Activated CD8-positive, alpha-beta memory T cell treated with anti-CD3 and anti-CD28 coated beads for 48 hours (primary cell): Measurements from ENCODE around the gene CACNA1D.

Experiments
- DNase-seq, 3 experiments: peaks; one replicate each; pipeline ENCODE4 v3.0.0-alpha.2; 2020; ENCODE audit warnings: low read depth in 2 of 3, low spot score in 2 of 3

The CACNA1D gene

GRCh38 chr3:53842436-53843194, 348.2 kb downstream of the CACNA1D start:
- DNase-seq = no peak

- DNase-seq = no peak
Measured at GRCh38 chr3:53843195-53844177, 349.1 kb downstream of the CACNA1D start.

DNA sequence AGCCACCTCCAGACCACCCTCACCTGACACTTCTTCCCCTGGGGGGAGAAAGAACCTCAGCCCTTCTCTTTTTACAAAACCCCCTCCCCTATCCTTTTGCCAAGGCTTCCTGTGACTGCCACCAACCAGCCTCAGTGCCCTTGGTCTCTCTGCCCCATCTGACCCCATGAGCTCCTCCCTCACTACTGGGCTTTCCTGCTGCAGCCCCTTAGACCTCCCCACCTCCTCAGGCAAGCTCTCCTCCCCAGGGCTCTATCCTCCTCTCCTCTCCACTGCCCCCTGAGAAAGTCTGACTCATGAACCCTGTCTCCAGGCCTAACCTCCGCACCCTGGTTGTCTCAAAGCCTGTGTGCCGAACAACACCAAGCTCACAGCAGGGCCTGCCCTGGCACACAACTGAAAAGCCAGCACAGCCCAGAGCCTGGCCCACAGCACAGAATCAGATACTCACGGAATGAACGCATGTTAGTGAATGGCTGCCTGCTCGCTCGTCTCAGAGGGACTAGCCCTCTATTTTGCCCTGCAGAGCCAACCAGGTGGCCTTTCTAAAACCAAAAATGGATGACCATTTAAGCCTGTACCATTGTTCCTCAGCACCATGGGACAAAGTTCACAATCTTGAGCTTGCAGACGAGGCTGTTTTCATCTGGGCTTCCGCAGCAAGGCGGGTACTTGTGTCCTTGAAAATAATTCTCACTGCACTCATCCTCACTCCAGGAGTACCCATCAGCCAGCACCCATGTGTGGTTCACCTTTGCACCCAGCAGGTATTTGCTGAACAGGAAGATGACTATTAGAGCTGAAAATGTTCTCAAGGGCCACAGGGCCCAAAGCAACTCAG, 350.1 kb downstream of the CACNA1D start:
- no peak for DNase-seq

- DNase-seq = no peak
Measured at GRCh38 chr3:53845103-53845880, 350.9 kb downstream of the CACNA1D start.

DNA sequence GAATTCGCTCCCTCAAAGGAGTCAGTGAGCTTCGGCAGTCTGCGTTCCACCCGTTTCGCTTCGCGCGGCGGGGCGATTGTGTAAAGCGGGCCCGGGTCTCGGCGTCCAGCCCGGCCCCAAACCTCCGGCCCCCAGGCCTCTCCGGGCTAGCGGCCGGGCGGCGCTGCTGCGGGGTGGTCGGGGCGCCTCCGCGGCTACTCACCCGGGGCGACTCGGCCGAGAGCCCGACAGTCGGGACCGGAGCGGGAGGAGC, 351.4 kb downstream of the CACNA1D start:
- DNase-seq = no peak

DNA sequence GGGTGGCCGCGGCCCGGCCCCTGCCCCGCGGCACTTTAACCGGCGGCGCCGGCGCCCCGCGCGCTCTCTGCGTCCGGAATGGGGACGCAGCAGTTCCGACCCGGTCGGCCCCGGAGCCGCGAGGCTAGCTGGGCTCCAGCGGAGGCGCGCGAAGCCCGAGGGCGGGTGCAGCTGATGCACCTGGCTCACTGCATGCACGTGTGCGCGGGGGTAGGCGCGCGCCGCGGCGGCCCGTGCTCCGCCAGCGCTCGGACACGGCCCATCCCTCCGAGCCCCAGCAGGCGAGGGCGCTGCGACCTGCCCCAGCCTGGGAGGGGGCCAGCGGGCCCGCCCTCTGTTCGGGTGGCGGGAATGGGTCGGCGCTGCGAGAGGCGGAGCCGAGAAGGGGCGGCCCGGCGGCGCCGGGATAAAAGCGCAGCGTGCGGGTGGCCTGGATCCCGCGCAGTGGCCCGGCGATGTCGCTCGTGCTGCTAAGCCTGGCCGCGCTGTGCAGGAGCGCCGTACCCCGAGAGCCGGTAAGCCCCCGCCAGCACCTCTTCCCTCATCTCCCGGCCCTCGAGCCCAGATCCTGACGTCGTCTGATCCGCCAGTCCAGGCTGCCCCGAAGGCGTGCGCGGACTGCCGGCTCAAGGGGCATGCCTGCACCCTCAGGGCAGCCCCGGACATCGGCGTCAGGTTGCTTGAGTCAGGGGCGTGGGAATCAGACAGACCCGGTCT, 351.9 kb downstream of the CACNA1D start, which contains the start of the genes CHDH and IL17RB:
TSS of gene CHDH (minus strand) at position 286 of the 717 bp plus-strand sequence. CDS start 22,411 bp downstream, outside the sequence.
TSS of gene IL17RB (plus strand) at position 435 of the 717 bp plus-strand sequence. CDS start at position 456, 21 bp downstream.
- no peak for DNase-seq

GRCh38 chr3:53846851-53847155, 352.4 kb downstream of the CACNA1D start:
- DNase-seq = no peak

- no peak for DNase-seq
Measured at GRCh38 chr3:53849916-53850315, 355.5 kb downstream of the CACNA1D start.

DNA sequence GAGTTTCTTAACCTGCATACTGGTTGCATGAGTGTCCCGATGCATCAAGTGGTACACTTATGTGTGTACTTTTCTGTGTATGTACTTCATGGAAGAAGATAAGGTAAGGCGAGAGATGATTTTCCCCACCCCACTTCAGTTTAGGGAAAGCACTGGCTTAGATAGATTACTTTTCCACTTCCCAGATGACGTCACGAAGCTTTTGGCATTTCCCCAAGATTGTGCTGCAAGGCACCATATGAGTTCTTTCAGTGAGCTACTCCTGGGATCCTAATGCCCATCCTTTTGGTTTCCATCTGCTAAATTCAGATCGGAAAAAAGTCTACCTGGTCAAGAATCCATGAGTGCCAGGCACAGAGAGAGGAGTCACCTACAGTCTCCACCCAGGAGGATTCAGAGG, 356.5 kb downstream of the CACNA1D start:
- DNase-seq = no peak

DNA sequence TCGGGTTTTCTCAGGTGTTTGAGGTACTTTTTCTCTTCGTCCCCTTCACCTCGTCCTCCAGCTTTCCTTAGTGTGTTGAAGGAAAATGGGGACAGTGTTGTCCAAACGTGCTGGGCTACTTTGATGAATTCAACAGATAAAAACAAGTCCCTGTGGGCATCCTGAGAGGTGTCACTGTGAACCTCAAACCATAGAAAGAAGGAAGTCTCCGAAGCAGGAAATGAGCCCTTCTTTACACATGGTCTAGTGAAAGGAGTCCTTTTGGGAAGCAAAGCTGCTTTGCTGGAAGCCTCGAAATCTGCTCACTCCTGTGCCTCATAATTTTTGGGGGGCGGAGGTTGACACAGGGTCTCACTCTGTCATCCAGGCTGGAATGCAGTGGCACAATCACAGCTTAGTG, 362.6 kb downstream of the CACNA1D start:
- DNase-seq = no peak

DNA sequence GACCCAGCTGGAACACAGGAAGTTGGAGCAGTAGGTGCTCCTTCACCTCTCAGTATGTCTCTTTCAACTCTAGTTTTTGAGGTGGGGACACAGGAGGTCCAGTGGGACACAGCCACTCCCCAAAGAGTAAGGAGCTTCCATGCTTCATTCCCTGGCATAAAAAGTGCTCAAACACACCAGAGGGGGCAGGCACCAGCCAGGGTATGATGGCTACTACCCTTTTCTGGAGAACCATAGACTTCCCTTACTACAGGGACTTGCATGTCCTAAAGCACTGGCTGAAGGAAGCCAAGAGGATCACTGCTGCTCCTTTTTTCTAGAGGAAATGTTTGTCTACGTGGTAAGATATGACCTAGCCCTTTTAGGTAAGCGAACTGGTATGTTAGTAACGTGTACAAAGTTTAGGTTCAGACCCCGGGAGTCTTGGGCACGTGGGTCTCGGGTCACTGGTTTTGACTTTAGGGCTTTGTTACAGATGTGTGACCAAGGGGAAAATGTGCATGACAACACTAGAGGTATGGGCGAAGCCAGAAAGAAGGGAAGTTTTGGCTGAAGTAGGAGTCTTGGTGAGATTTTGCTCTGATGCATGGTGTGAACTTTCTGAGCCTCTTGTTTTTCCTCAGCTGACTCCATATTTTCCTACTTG, 363.8 kb downstream of the CACNA1D start:
- no peak for DNase-seq

DNA sequence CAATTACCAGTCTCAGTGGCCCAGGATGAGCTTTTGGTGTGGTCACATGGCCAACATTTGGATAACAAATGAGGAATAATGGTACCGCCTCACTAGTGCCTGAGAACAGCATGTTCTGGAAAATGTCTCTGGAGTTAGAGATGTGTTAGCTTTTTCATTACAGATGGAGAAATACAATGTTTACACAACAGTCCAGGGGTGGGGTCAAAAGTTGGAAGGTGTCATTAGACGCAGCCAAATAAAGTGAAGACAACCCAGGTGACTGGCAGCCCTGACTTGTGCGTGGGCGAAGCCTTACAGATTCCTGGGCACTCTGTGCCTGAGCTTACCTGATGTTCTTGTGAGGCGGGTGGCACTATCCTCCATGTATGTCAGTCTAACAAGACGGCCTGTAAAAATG, 364.8 kb downstream of the CACNA1D start:
- no peak for DNase-seq

DNA sequence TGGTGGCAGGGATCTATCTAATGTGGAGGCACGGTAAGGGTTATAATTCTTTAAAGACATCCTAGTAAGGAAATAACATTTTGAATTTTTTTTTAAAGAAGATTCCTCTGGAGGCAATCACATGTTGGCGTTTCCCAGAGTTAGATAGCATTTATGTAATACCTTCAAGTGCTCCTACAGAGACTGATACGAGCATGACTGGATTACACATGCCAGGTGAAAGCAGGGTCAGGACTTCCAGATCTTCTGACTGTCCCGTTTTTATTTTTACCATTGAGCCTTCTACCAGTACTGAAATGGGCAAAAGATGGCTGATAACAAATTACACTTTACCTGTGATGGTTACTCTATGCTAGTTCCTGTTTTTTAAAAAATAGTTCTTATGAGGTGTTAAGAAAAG, 365.8 kb downstream of the CACNA1D start:
- DNase-seq = no peak

- DNase-seq = no peak
Measured at GRCh38 chr3:53862241-53862640, 367.8 kb downstream of the CACNA1D start.

GRCh38 chr3:53863145-53863544, 368.7 kb downstream of the CACNA1D start:
- DNase-seq = no peak
